MG63 (cell line): ENCODE results near the gene NTNG1. TPM values are rescaled to one million over a fixed set of nuclear protein-coding genes. Genes with fewer than 3 reads are reported as not detected.
"Not testable (repeated sequence)": the region's sequence is repeated elsewhere in the genome, so short reads cannot be mapped to it uniquely, and the experiment has no call there.

Experiments used
- DNase-seq: peaks from one replicate; pipeline ENCODE4 v3.0.0-alpha.2; 2020
- H3K27me3 ChIP-seq: fragments of 250-450 bp; sonication (Bioruptor Pico); 2 replicates; pipeline ENCODE4 v1.5.1; 2020; ENCODE audit warnings: mild to moderate bottlenecking, moderate library complexity
- H3K36me3 ChIP-seq: fragments of 250-450 bp; sonication (Bioruptor Pico); 2 replicates; pipeline ENCODE4 v1.5.1; 2020; ENCODE audit warnings: mild to moderate bottlenecking, moderate library complexity
- H3K4me3 ChIP-seq: fragments of 250-450 bp; sonication (Bioruptor Pico); 2 replicates; pipeline ENCODE4 v1.5.1; 2020; ENCODE audit warnings: mild to moderate bottlenecking, moderate library complexity
- H3K9me3 ChIP-seq: fragments of 250-450 bp; sonication (Bioruptor Pico); 2 replicates; pipeline ENCODE4 v1.5.1; 2020; ENCODE audit warnings: mild to moderate bottlenecking, moderate library complexity
- total RNA-seq: library from RNA; depleted of rRNA; stranded (reverse); fragments of >200 nt; shearing (Covaris generic); gene quantifications from 2 replicates; pipeline ENCODE4 v1.2.3, GENCODE V29; 2014; ENCODE audit warnings: low replicate concordance; rRNA removed

Gene NTNG1
- 0.13 TPM in 1 of 2 replicates, not detected in the other for total RNA-seq

GRCh38 chr1:107140703-107141490 is at the start of gene NTNG1:
TSS of gene NTNG1 (plus strand) at chr1:107141039.
- no peaks in the 10 kb centered on the region for H3K9me3 ChIP-seq
- peak; percentile 27 for DNase-seq
- peaks cover 2% of the 10 kb centered on the region; the same call in 1 of the 2 replicates for H3K27me3 ChIP-seq
- peak within 1 kb of the TSS; percentile 51 for H3K4me3 ChIP-seq
- H3K36me3 ChIP-seq, result no peaks in the 10 kb centered on the region

- Histone ChIP-seq H3K36me3 (no peaks in the 10 kb centered on the region), H3K4me3 (no peak overlapping the region), H3K27me3 (no peaks in the 10 kb centered on the region), H3K9me3 (no peaks in the 10 kb centered on the region)
- no peak for DNase-seq
Observed at GRCh38 chr1:107091418-107091817, 49.4 kb upstream of the NTNG1 start.

GRCh38 chr1:107093395-107093794 is 47.4 kb upstream of the NTNG1 start:
- H3K4me3 ChIP-seq, DNase-seq, H3K9me3 ChIP-seq, H3K27me3 ChIP-seq, H3K36me3 ChIP-seq: not testable (repeated sequence)

- Histone ChIP-seq H3K9me3 (no peaks in the 10 kb centered on the region), H3K36me3 (no peaks in the 10 kb centered on the region), H3K27me3 (no peaks in the 10 kb centered on the region), H3K4me3 (no peak overlapping the region)
- DNase-seq, result no peak
Observed at GRCh38 chr1:107095647-107096046, 45.2 kb upstream of the NTNG1 start.

GRCh38 chr1:107096690-107097089 is 44.1 kb upstream of the NTNG1 start:
- Histone ChIP-seq H3K36me3 (no peaks in the 10 kb centered on the region), H3K4me3 (no peak overlapping the region), H3K27me3 (no peaks in the 10 kb centered on the region), H3K9me3 (no peaks in the 10 kb centered on the region)
- DNase-seq, result no peak

- Histone ChIP-seq H3K4me3 (no peak overlapping the region), H3K9me3 (no peaks in the 10 kb centered on the region), H3K27me3 (no peaks in the 10 kb centered on the region), H3K36me3 (no peaks in the 10 kb centered on the region)
- DNase-seq, result no peak
Observed at GRCh38 chr1:107098961-107099360, 41.9 kb upstream of the NTNG1 start.

- no peaks in the 10 kb centered on the region for H3K9me3 ChIP-seq
- H3K27me3 ChIP-seq, result no peaks in the 10 kb centered on the region
- no peak for DNase-seq
- H3K4me3 ChIP-seq, result no peak overlapping the region
- H3K36me3 ChIP-seq, result no peaks in the 10 kb centered on the region
Observed at GRCh38 chr1:107100331-107100984, 40.4 kb upstream of the NTNG1 start.

- no peak for DNase-seq
- H3K4me3 ChIP-seq, result no peak overlapping the region
- no peaks in the 10 kb centered on the region for H3K9me3 ChIP-seq
- no peaks in the 10 kb centered on the region for H3K36me3 ChIP-seq
- no peaks in the 10 kb centered on the region for H3K27me3 ChIP-seq
Observed at GRCh38 chr1:107105914-107106313, 34.9 kb upstream of the NTNG1 start.

- no peak for DNase-seq
- H3K27me3 ChIP-seq, result no peaks in the 10 kb centered on the region
- H3K4me3 ChIP-seq, result no peak overlapping the region
- no peaks in the 10 kb centered on the region for H3K36me3 ChIP-seq
- H3K9me3 ChIP-seq, result no peaks in the 10 kb centered on the region
Observed at GRCh38 chr1:107110326-107110725, 30.5 kb upstream of the NTNG1 start.

GRCh38 chr1:107116306-107116790 is 24.5 kb upstream of the NTNG1 start:
- Histone ChIP-seq H3K36me3 (no peaks in the 10 kb centered on the region), H3K27me3 (no peaks in the 10 kb centered on the region), H3K4me3 (no peak overlapping the region), H3K9me3 (no peaks in the 10 kb centered on the region)
- no peak for DNase-seq

GRCh38 chr1:107122225-107122624 is 18.6 kb upstream of the NTNG1 start:
- Histone ChIP-seq H3K27me3 (no peaks in the 10 kb centered on the region), H3K4me3 (no peak overlapping the region), H3K36me3 (no peaks in the 10 kb centered on the region), H3K9me3 (no peaks in the 10 kb centered on the region)
- no peak for DNase-seq

- H3K27me3 ChIP-seq, result no peaks in the 10 kb centered on the region
- H3K4me3 ChIP-seq, result no peak overlapping the region
Observed at GRCh38 chr1:107123741-107124140, 17.1 kb upstream of the NTNG1 start.

GRCh38 chr1:107124694-107125093 is 16.1 kb upstream of the NTNG1 start:
- H3K27me3 ChIP-seq, result no peaks in the 10 kb centered on the region
- no peaks in the 10 kb centered on the region for H3K9me3 ChIP-seq
- DNase-seq, result no peak
- H3K36me3 ChIP-seq, result no peaks in the 10 kb centered on the region
- H3K4me3 ChIP-seq, result no peak overlapping the region

More at GRCh38 chr1:107123741-107124140, 17.1 kb upstream of the NTNG1 start:
- H3K9me3 ChIP-seq, result no peaks in the 10 kb centered on the region
- no peaks in the 10 kb centered on the region for H3K36me3 ChIP-seq
- no peak for DNase-seq

GRCh38 chr1:107132195-107132594 is 8.6 kb upstream of the NTNG1 start:
- Histone ChIP-seq H3K27me3 (no peaks in the 10 kb centered on the region), H3K9me3 (no peaks in the 10 kb centered on the region), H3K4me3 (no peak overlapping the region), H3K36me3 (no peaks in the 10 kb centered on the region)
- DNase-seq, result no peak

- Histone ChIP-seq H3K36me3 (no peaks in the 10 kb centered on the region), H3K27me3 (no peaks in the 10 kb centered on the region), H3K4me3 (no peak overlapping the region), H3K9me3 (no peaks in the 10 kb centered on the region)
- no peak for DNase-seq
Observed at GRCh38 chr1:107132780-107133179, 8.1 kb upstream of the NTNG1 start.

GRCh38 chr1:107135463-107135862 is 5.4 kb upstream of the NTNG1 start:
- no peaks in the 10 kb centered on the region for H3K27me3 ChIP-seq
- no peaks in the 10 kb centered on the region for H3K9me3 ChIP-seq
- no peaks in the 10 kb centered on the region for H3K36me3 ChIP-seq
- no peak overlapping the region for H3K4me3 ChIP-seq
- peak; percentile 25 for DNase-seq

- no peak overlapping the region for H3K4me3 ChIP-seq
- H3K36me3 ChIP-seq, result no peaks in the 10 kb centered on the region
- no peaks in the 10 kb centered on the region; the same call in 1 of the 2 replicates for H3K27me3 ChIP-seq
- DNase-seq, result no peak
- no peaks in the 10 kb centered on the region for H3K9me3 ChIP-seq
Observed at GRCh38 chr1:107138166-107138565, 2.7 kb upstream of the NTNG1 start.
